GM18909 (cell line): Measurements from ENCODE around the gene FOXB1.

Experiments
- ATAC-seq: cut with Tn5 transposase; IDR thresholded peaks from one replicate; pipeline ENCODE4 v1.9.1; 2021; ENCODE audit warnings: mild to moderate bottlenecking; ENCODE audit not compliant: unreplicated experiment, poor library complexity

FOXB1 gene

GRCh38 chr15:60004009-60004845, at the start of gene FOXB1:
FOXB1 (plus strand) TSS chr15:60004311; CDS start chr15:60004964, 653 bp downstream.
- ATAC-seq: no peak

GRCh38 chr15:59958288-59958687, 45.8 kb upstream of the FOXB1 start:
- ATAC-seq: no peak

- no peak for ATAC-seq
Measured at GRCh38 chr15:59960318-59960717, 43.8 kb upstream of the FOXB1 start.

DNA sequence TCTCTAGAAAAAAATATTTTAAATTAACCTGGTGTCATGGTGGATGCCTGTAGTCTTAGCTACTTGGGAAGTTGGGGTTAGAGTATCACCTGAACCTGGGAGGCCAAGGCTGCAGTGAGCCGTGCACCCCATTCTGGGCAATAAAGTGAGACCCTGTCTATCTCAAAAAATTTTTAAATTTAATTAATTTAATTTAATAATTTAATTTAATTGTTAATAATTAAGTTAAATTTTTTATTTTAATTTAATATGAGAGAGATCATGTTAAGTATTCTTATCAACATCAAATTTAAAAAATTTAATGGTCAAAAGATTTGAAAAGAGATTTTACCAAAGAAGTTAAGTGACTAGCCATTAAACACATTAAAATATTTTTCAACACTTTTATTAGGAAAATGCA, 40.8 kb upstream of the FOXB1 start:
- no peak for ATAC-seq

GRCh38 chr15:59963925-59964324, 40.2 kb upstream of the FOXB1 start:
- ATAC-seq: no peak

GRCh38 chr15:59965741-59966140, 38.4 kb upstream of the FOXB1 start:
- no peak for ATAC-seq

DNA sequence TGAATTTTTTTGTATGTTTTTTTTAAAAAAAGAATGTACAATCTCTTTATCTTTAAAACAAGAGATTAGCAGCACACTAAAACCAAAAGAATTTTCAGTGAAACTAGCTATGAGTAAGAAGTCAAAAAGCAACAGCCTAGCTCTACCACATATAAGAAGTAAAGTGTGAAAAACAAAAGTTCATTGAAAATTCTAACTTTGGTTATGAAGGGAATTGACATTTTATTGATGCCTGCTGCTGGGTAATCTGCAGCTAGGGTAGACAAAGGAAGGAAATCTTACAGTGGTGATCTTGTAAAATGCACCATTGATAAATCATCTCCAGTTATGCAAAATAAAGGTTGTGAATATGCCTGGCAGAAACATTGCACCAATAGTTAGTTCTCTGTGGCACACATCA, 37.8 kb upstream of the FOXB1 start:
- ATAC-seq: no peak

- no peak for ATAC-seq
Measured at GRCh38 chr15:59968314-59968713, 35.8 kb upstream of the FOXB1 start.

DNA sequence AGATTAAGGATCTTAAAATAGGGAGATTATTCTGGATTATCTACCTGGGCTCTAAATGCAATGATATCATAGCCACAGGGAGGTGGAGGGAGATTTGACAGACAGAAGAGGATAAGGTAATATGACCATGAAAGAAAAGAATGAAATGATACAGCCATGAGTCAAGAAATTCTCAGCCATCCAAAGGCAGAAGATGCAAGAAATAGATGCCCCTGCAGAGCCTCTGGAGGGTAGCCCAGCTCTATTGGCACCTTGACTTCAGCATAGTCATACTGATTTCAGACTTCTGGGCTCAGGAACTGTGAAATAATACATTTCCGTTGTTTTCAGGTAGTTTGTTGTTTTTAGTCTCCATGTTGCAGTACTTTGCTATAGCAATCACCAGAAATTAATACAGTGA, 31.9 kb upstream of the FOXB1 start:
- no peak for ATAC-seq

GRCh38 chr15:59976480-59977271, 27.4 kb upstream of the FOXB1 start:
- ATAC-seq: no peak

DNA sequence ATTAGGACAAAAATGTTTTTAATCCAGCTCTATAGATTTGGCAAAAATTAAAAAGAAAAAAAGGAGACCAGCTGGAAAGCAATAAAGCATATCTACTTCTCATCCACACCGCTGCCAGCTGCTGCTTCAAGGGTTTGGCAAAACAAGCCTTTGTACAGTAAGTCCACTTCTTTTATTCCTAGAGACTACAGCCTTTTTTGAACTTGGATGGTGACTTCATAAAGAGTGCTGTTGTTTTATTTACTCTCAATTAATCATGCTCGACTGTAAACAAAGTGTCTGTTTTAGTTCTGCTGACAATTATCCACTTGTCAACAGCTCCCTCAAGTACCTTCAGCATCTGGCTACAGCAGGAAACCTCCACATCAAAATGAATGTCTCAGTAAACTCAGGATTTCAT, 12.3 kb upstream of the FOXB1 start:
- no peak for ATAC-seq

GRCh38 chr15:59993041-59993750, 10.9 kb upstream of the FOXB1 start:
- ATAC-seq: no peak

GRCh38 chr15:59993950-59994401, 10.1 kb upstream of the FOXB1 start:
- no peak for ATAC-seq

- ATAC-seq: no peak
Measured at GRCh38 chr15:59994526-59994887, 9.6 kb upstream of the FOXB1 start.

GRCh38 chr15:59994888-59995557, 9.1 kb upstream of the FOXB1 start:
- no peak for ATAC-seq

- ATAC-seq: no peak
Measured at GRCh38 chr15:59995568-59996297, 8.4 kb upstream of the FOXB1 start.

- ATAC-seq: no peak
Measured at GRCh38 chr15:59996298-59997041, 7.6 kb upstream of the FOXB1 start.

DNA sequence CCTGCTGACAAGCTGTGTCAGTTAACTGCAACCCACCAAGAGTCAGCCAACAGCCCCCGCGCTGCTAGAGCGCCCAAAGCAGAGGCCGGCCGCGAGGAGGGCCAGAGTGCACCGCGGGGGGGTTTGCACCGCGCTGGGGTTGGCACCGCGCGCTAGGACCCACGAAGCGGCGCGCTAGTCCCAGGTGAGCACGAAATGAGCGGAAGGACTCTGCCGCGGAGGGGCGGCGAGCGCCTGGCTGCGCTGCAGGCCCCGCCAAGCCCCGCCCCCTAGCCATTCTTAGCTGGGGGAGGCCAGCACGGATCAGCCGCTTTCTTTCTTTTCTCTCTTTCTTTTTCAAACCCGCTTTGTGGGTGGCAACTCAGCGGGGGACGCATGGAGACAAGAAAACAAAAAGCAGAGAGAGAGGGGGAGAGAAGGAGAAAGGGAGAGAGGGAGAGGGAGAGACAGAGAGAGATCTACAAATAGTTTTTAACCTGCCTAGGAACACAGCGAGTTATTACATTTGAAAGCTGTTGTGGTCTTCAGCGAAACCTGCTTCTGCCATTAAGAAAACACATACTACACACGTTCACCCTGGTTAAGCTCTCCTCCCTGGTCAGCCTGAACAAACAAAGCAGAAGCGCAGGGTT, 6.9 kb upstream of the FOXB1 start:
- peak; percentile 76 for ATAC-seq
